ENCODE data around the gene AUTS2.

DNA sequence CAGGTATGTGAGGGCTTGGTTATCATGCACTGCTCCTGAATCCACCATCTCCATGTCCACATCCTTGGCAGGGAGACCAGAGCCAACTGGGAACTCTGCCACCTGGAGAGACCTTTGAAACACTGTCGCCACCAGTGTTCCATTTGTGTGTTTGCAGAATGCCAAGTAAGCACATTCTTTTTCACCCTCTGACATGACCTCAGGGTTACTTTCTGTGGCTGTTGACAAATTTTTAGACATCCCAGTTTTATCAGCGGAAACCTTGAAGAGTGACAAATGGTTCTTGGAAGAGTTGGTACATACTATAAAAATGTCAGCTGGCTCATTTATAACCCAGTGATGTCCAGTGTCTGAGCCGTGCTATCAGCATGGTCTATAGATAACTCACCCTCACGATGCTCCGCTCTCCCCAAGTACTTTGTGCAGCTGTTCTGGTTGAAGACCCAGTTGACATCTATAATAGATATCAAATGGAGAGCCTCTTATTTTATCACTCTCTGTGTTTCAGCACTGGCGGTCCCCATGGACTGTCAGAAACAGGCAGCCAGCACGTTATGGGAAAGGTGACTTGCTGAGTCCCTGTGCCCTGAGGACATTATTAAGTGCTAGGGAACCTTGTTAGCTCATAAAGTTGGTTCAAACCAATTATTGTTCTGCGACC, 970.5 kb downstream of the AUTS2 start:
- TF ChIP-seq, protein P1, sequence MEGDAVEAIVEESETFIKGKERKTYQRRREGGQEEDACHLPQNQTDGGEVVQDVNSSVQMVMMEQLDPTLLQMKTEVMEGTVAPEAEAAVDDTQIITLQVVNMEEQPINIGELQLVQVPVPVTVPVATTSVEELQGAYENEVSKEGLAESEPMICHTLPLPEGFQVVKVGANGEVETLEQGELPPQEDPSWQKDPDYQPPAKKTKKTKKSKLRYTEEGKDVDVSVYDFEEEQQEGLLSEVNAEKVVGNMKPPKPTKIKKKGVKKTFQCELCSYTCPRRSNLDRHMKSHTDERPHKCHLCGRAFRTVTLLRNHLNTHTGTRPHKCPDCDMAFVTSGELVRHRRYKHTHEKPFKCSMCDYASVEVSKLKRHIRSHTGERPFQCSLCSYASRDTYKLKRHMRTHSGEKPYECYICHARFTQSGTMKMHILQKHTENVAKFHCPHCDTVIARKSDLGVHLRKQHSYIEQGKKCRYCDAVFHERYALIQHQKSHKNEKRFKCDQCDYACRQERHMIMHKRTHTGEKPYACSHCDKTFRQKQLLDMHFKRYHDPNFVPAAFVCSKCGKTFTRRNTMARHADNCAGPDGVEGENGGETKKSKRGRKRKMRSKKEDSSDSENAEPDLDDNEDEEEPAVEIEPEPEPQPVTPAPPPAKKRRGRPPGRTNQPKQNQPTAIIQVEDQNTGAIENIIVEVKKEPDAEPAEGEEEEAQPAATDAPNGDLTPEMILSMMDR (IDR thresholded peaks at IDR 0.05) = no peak
- TF ChIP-seq POLR2A (IDR thresholded peaks at IDR 0.05) = no peak
